Mammary epithelial cell (primary cell): Measurements from ENCODE around the gene MMS19.

Experiments used
- EZH2 ChIP-seq: IDR thresholded peaks from 2 replicates; pipeline ENCODE4 v1.6.1; 2012; ENCODE audit warnings: low read length, inconsistent platforms, borderline replicate concordance
- TF ChIP-seq, protein P1 (sequence below), 2 donors: IDR thresholded peaks in 1 of 2; conservative IDR thresholded peaks in 1 of 2; 2 replicates each; pipeline ENCODE4 v1.5.1; 2011 to 2012; ENCODE audit warnings: inconsistent platforms in 2 of 2, low read length in 2 of 2, mild to moderate bottlenecking in 2 of 2, control low read depth in 1 of 2, low read depth in 1 of 2; ENCODE audit not compliant: insufficient read depth in 1 of 2; ENCODE audit errors: extremely low read depth in 1 of 2

GRCh38 chr10:97517096-97517750 is 19.0 kb upstream of the MMS19 start:
- TF ChIP-seq, protein P1, sequence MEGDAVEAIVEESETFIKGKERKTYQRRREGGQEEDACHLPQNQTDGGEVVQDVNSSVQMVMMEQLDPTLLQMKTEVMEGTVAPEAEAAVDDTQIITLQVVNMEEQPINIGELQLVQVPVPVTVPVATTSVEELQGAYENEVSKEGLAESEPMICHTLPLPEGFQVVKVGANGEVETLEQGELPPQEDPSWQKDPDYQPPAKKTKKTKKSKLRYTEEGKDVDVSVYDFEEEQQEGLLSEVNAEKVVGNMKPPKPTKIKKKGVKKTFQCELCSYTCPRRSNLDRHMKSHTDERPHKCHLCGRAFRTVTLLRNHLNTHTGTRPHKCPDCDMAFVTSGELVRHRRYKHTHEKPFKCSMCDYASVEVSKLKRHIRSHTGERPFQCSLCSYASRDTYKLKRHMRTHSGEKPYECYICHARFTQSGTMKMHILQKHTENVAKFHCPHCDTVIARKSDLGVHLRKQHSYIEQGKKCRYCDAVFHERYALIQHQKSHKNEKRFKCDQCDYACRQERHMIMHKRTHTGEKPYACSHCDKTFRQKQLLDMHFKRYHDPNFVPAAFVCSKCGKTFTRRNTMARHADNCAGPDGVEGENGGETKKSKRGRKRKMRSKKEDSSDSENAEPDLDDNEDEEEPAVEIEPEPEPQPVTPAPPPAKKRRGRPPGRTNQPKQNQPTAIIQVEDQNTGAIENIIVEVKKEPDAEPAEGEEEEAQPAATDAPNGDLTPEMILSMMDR (conservative IDR thresholded peaks at IDR 0.05 in 1 of 2, IDR thresholded peaks at IDR 0.05 in 1 of 2; ENCODE audit: extremely low read depth in 1 of 2, insufficient read depth in 1 of 2, low read depth in 1 of 2, low read length in 2 of 2) = no peak
- TF ChIP-seq EZH2 = no peak
